Neuronal stem cell (in vitro differentiated cells): Measurements from ENCODE around the gene SPINK8.

Experiments
- DNase-seq: peaks from one replicate; pipeline ENCODE4 v3.0.0-alpha.2; 2013; ENCODE audit warnings: low spot score
- H2AFZ ChIP-seq: one replicate; pipeline ENCODE4 v1.6.1; 2013; ENCODE audit warnings: mild to moderate bottlenecking, low read length, inconsistent platforms
- H2AK5ac ChIP-seq: 2 replicates; pipeline ENCODE4 v1.6.1; 2013; ENCODE audit warnings: low read depth, mild to moderate bottlenecking, inconsistent platforms, low read length, moderate library complexity, mixed read lengths
- H2BK120ac ChIP-seq: 2 replicates; pipeline ENCODE4 v1.6.1; 2013; ENCODE audit warnings: low read depth, mild to moderate bottlenecking, inconsistent platforms, low read length, moderate library complexity, mixed read lengths
- H2BK12ac ChIP-seq: one replicate; pipeline ENCODE4 v1.6.1; 2013; ENCODE audit warnings: low read length, inconsistent platforms
- H2BK15ac ChIP-seq: 2 replicates; pipeline ENCODE4 v1.6.1; 2013; ENCODE audit warnings: mild to moderate bottlenecking, low read length, inconsistent platforms, mixed read lengths
- H2BK5ac ChIP-seq: one replicate; pipeline ENCODE4 v1.6.1; 2013; ENCODE audit warnings: inconsistent platforms, mild to moderate bottlenecking, low read length, moderate library complexity
- H3K14ac ChIP-seq: one replicate; pipeline ENCODE4 v1.6.1; 2013; ENCODE audit warnings: low read length, inconsistent platforms
- H3K18ac ChIP-seq: 2 replicates; pipeline ENCODE4 v1.6.1; 2013; ENCODE audit warnings: low read length, inconsistent platforms
- H3K23ac ChIP-seq: 2 replicates; pipeline ENCODE4 v1.6.1; 2013; ENCODE audit warnings: low read depth, mild to moderate bottlenecking, mixed read lengths, low read length, inconsistent platforms; ENCODE audit not compliant: poor library complexity
- H3K27ac ChIP-seq: replicated peaks from 3 replicates; pipeline ENCODE4 v1.5.1; 2013; ENCODE audit warnings: low read length, inconsistent platforms
- H3K27me3 ChIP-seq, 3 experiments: 2 replicates each; pipeline ENCODE4 v1.6.1; 2013; ENCODE audit warnings: low read length in 3 of 3, mild to moderate bottlenecking in 2 of 3, inconsistent platforms in 1 of 3, low read depth in 1 of 3, mixed read lengths in 1 of 3, moderate library complexity in 1 of 3; ENCODE audit not compliant: control insufficient read depth in 3 of 3, insufficient read depth in 3 of 3
- H3K36me3 ChIP-seq, 2 donors: replicated peaks in 1 of 2; 2 replicates each; pipeline ENCODE4 v1.6.1; 2013; ENCODE audit warnings: low read length in 2 of 2; ENCODE audit not compliant: control insufficient read depth in 2 of 2, insufficient read depth in 2 of 2
- H3K4ac ChIP-seq: 2 replicates; pipeline ENCODE4 v1.6.1; 2013; ENCODE audit warnings: inconsistent platforms, mild to moderate bottlenecking, low read length, moderate library complexity
- H3K4me1 ChIP-seq, 2 donors: 1 replicate in 1 of 2; 2 replicates in 1 of 2; pipeline ENCODE4 v1.6.1; 2013; ENCODE audit warnings: low read length in 2 of 2, low read depth in 1 of 2; ENCODE audit not compliant: control insufficient read depth in 2 of 2, insufficient read depth in 1 of 2
- H3K4me2 ChIP-seq: one replicate; pipeline ENCODE4 v1.6.1; 2013; ENCODE audit warnings: mild to moderate bottlenecking, low read length, inconsistent platforms; ENCODE audit not compliant: insufficient read depth, poor library complexity, severe bottlenecking
- H3K4me3 ChIP-seq, 2 donors: 2 replicates each; pipeline ENCODE4 v1.5.1; 2013; ENCODE audit warnings: low read length in 2 of 2, mild to moderate bottlenecking in 2 of 2, inconsistent platforms in 1 of 2, moderate library complexity in 1 of 2
- H3K79me1 ChIP-seq: one replicate; pipeline ENCODE4 v1.6.1; 2013; ENCODE audit warnings: low read depth, mild to moderate bottlenecking, inconsistent platforms, low read length, moderate library complexity
- H3K9ac ChIP-seq: one replicate; pipeline ENCODE4 v1.6.1; 2013; ENCODE audit warnings: mild to moderate bottlenecking, low read depth, low read length, inconsistent platforms; ENCODE audit not compliant: poor library complexity
- H3K9me3 ChIP-seq, 2 donors: replicated peaks in 1 of 2; 2 replicates each; pipeline versions ENCODE3 to v1.6.1; 2013; ENCODE audit warnings: low read length in 2 of 2, mild to moderate bottlenecking in 2 of 2, inconsistent platforms in 1 of 2, low read depth in 1 of 2, mixed read lengths in 1 of 2, moderate library complexity in 1 of 2; ENCODE audit not compliant: control insufficient read depth in 2 of 2, insufficient read depth in 1 of 2
- H4K8ac ChIP-seq: one replicate; pipeline ENCODE4 v1.6.1; 2013; ENCODE audit warnings: low read depth, mild to moderate bottlenecking, inconsistent platforms, low read length, moderate library complexity
- H4K91ac ChIP-seq: one replicate; pipeline ENCODE4 v1.6.1; 2013; ENCODE audit warnings: low read length, low read depth, mild to moderate bottlenecking, inconsistent platforms; ENCODE audit not compliant: poor library complexity
- WGBS, 2 donors: extraction: QIAGEN DNeasy Blood & Tissue Kit; methylation state at CpG; one replicate each; pipeline ENCODE4 v1.1.7; 2013; ENCODE audit warnings: missing lambda C conversion rate in 2 of 2, mixed read lengths in 1 of 2; ENCODE audit not compliant: insufficient read length in 2 of 2, insufficient replicate concordance in 1 of 2; ENCODE audit errors: extremely low coverage in 2 of 2; 5-methylcytosine and 5-hydroxymethylcytosine counted together

Gene SPINK8

GRCh38 chr3:48371651-48372376, 38.4 kb upstream of the SPINK8 start, which contains the start of gene FBXW12:
Gene FBXW12 (plus strand): TSS chr3:48372219. CDS start chr3:48372768, 549 bp downstream.
- Histone ChIP-seq H4K8ac (no peak within 1 kb of the TSS), H3K36me3 (no peaks in the 10 kb centered on the region), H3K79me1 (no peaks in the 10 kb centered on the region), H3K27ac (no peak within 1 kb of the TSS), H3K9ac (no peak within 1 kb of the TSS), H3K27me3 (peaks cover 0 to 21% (median 0%) of the 10 kb centered on the region in 3 experiments), H4K91ac (no peak within 1 kb of the TSS), H3K4me2 (no peak within 1 kb of the TSS), H2AFZ (no peak within 1 kb of the TSS), H2AK5ac (no peak within 1 kb of the TSS), H3K4ac (no peak within 1 kb of the TSS), H3K23ac (no peak within 1 kb of the TSS), H3K4me1 (peaks cover 3 to 12% of the 10 kb centered on the region in 2 donors), H2BK5ac (no peak within 1 kb of the TSS), H3K9me3 (no peaks in the 10 kb centered on the region), H2BK15ac (no peak within 1 kb of the TSS), H3K14ac (no peak within 1 kb of the TSS), H2BK12ac (no peak within 1 kb of the TSS), H3K4me3 (no peak within 1 kb of the TSS), H3K18ac (no peak within 1 kb of the TSS), H2BK120ac (no peak within 1 kb of the TSS)
- WGBS, 2 donors, result no CpG with 5 or more reads among the region's 11 CpGs
- DNase-seq, result no peak

- no CpG with 5 or more reads among the region's 7 CpGs for WGBS, 2 donors
- Histone ChIP-seq H3K4me1 (peaks cover 3 to 12% of the 10 kb centered on the region in 2 donors), H2BK15ac (no peak overlapping the region), H3K36me3 (no peaks in the 10 kb centered on the region), H4K91ac (no peak overlapping the region), H2BK120ac (no peak overlapping the region), H3K23ac (no peak overlapping the region), H3K18ac (no peak overlapping the region), H3K9me3 (no peaks in the 10 kb centered on the region), H3K27me3 (peaks cover 0 to 21% (median 0%) of the 10 kb centered on the region in 3 experiments), H2AK5ac (no peak overlapping the region), H4K8ac (no peak overlapping the region), H2BK12ac (no peak overlapping the region), H3K79me1 (no peaks in the 10 kb centered on the region), H3K9ac (no peak overlapping the region), H3K4ac (no peak overlapping the region), H3K4me2 (no peak overlapping the region), H3K14ac (no peak overlapping the region), H2AFZ (peak overlapping the region; percentile 80), H3K27ac (no peak overlapping the region), H3K4me3 (no peak overlapping the region), H2BK5ac (no peak overlapping the region)
- no peak for DNase-seq
These were observed 36.9 kb upstream of the SPINK8 start for GRCh38 chr3:48370333-48370713.

GRCh38 chr3:48369693-48370332, 36.4 kb upstream of the SPINK8 start:
- Histone ChIP-seq H3K36me3 (no peaks in the 10 kb centered on the region), H4K8ac (no peak overlapping the region), H3K23ac (no peak overlapping the region), H2AFZ (peak overlapping the region; percentile 80), H2BK120ac (no peak overlapping the region), H3K9ac (no peak overlapping the region), H3K27ac (no peak overlapping the region), H3K4me1 (peaks cover 3 to 12% of the 10 kb centered on the region in 2 donors), H3K4me3 (no peak overlapping the region), H3K4me2 (no peak overlapping the region), H3K4ac (no peak overlapping the region), H2BK5ac (no peak overlapping the region), H3K27me3 (peaks cover 0 to 21% (median 0%) of the 10 kb centered on the region in 3 experiments), H2BK12ac (no peak overlapping the region), H3K9me3 (no peaks in the 10 kb centered on the region), H3K79me1 (no peaks in the 10 kb centered on the region), H3K14ac (no peak overlapping the region), H3K18ac (no peak overlapping the region), H2AK5ac (no peak overlapping the region), H4K91ac (no peak overlapping the region), H2BK15ac (no peak overlapping the region)
- no CpG with 5 or more reads among the region's 7 CpGs for WGBS, 2 donors
- DNase-seq, result no peak

GRCh38 chr3:48367201-48367600, 33.7 kb upstream of the SPINK8 start:
- no peak for DNase-seq

More at GRCh38 chr3:48367201-48367600, 33.7 kb upstream of the SPINK8 start:
- Histone ChIP-seq H3K4me3 (no peak overlapping the region), H3K9me3 (peaks cover 0 to 3% of the 10 kb centered on the region in 2 donors), H3K18ac (no peak overlapping the region), H3K14ac (peak overlapping the region; percentile 11), H3K36me3 (no peaks in the 10 kb centered on the region), H2BK5ac (no peak overlapping the region), H4K91ac (no peak overlapping the region), H3K9ac (no peak overlapping the region), H3K4me2 (no peak overlapping the region), H4K8ac (no peak overlapping the region), H2BK120ac (no peak overlapping the region), H3K23ac (no peak overlapping the region), H3K79me1 (no peaks in the 10 kb centered on the region), H3K4ac (no peak overlapping the region), H3K4me1 (peaks cover 3 to 8% of the 10 kb centered on the region in 2 donors), H2BK15ac (no peak overlapping the region), H2AFZ (no peak overlapping the region), H2BK12ac (no peak overlapping the region), H3K27me3 (peaks cover 0 to 18% (median 0%) of the 10 kb centered on the region in 3 experiments), H2AK5ac (no peak overlapping the region), H3K27ac (no peak overlapping the region)
